C4-2B (cell line): ENCODE results near the gene PDE9A.

Source experiments
- ZFX ChIP-seq: fragments of 450-650 bp; IDR thresholded peaks from 2 replicates; pipeline ENCODE4 v1.6.1; 2017
- TF ChIP-seq, protein P1 (sequence below): fragments of 450-650 bp; conservative IDR thresholded peaks from 2 replicates; pipeline ENCODE4 v1.5.1; 2017; ENCODE audit warnings: mild to moderate bottlenecking

DNA sequence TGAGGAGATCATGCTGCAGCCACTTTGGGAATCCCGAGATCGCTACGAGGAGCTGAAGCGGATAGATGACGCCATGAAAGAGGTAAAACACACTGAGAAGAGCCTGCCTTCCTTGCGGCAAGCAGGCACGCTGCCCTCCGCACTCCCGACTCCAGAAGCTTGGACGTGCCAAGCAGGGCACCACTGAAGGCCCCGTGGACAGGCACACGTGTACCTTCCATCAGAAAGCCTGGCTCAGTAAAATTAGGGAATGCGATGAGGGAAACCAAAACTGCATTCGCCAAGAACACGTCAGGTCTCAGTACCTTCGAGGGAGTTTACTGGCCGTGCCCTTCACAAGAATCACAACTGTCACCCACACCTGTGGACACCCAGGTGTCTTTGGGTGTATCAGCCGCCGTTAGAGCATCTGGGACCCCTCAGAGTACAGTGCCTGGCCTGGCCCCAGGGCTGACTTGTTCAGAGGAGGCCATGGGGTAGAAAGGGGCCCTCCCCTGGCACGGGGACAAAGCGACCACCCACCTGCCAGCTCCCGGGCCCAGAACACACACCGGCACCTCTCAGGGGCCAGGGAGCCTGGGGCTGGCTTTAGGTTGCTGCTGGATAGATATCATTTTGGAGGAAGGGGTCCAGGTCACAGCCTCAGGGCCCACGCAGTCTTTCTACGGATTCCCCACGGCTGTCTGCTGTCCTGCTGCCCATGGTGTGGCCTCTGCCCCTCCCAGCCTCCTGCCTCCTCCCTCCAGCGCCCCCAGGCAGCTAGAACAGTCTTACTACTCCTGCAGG is 117.5 kb downstream of the PDE9A start:
- TF ChIP-seq, protein P1, sequence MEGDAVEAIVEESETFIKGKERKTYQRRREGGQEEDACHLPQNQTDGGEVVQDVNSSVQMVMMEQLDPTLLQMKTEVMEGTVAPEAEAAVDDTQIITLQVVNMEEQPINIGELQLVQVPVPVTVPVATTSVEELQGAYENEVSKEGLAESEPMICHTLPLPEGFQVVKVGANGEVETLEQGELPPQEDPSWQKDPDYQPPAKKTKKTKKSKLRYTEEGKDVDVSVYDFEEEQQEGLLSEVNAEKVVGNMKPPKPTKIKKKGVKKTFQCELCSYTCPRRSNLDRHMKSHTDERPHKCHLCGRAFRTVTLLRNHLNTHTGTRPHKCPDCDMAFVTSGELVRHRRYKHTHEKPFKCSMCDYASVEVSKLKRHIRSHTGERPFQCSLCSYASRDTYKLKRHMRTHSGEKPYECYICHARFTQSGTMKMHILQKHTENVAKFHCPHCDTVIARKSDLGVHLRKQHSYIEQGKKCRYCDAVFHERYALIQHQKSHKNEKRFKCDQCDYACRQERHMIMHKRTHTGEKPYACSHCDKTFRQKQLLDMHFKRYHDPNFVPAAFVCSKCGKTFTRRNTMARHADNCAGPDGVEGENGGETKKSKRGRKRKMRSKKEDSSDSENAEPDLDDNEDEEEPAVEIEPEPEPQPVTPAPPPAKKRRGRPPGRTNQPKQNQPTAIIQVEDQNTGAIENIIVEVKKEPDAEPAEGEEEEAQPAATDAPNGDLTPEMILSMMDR: no peak
- no peak for TF ChIP-seq ZFX
